BLaER1 treated with 17β-estradiol and CSF1 and Interleukin-3, amounts not matched to agents 10 nM and 100 nM (cell line): Measurements from ENCODE around the gene SLC25A15.

Experiments used
- H3K27ac ChIP-seq, 11 experiments: shearing (Covaris generic); formaldehyde crosslinking; 2 replicates each; pipeline ENCODE4 v1.8.1; 2022
- H3K27me3 ChIP-seq, 11 experiments: shearing (Covaris generic); formaldehyde crosslinking; 2 replicates each; pipeline ENCODE4 v1.8.1; 2022
- H3K36me3 ChIP-seq, 11 experiments: shearing (Covaris generic); formaldehyde crosslinking; 2 replicates each; pipeline ENCODE4 v1.8.1; 2022
- H3K4me1 ChIP-seq, 10 experiments: shearing (Covaris generic); formaldehyde crosslinking; 2 replicates each; pipeline ENCODE4 v1.8.1; 2022
- H3K4me2 ChIP-seq, 11 experiments: shearing (Covaris generic); formaldehyde crosslinking; 2 replicates each; pipeline ENCODE4 v1.8.1; 2022
- H3K4me3 ChIP-seq, 10 experiments: shearing (Covaris generic); formaldehyde crosslinking; 2 replicates each; pipeline ENCODE4 v1.8.1; 2022
- H3K9ac ChIP-seq, 11 experiments: shearing (Covaris generic); formaldehyde crosslinking; 2 replicates each; pipeline ENCODE4 v1.8.1; 2022
- H3K9me3 ChIP-seq, 11 experiments: shearing (Covaris generic); formaldehyde crosslinking; replicated peaks in 1 of 11; 2 replicates each; pipeline ENCODE4 v1.8.1; 2022
- H4K20me1 ChIP-seq, 11 experiments: shearing (Covaris generic); formaldehyde crosslinking; 2 replicates each; pipeline ENCODE4 v1.8.1; 2022
- Cebpa-rat ChIP-seq, 11 experiments: shearing (Covaris generic); IDR thresholded peaks; 2 replicates each; pipeline ENCODE4 v1.8.1; 2022

Gene SLC25A15

GRCh38 chr13:40769970-40770369 is 19.4 kb upstream of the SLC25A15 start:
- H3K9ac ChIP-seq, result peak overlapping the region; percentile 86 to 96 (median 90)
- peak overlapping the region; percentile 76 to 98 (median 93) for H3K4me2 ChIP-seq
- peaks cover 13 to 18% (median 16%) of the 10 kb centered on the region in 10 experiments for H3K4me1 ChIP-seq
- no peak for TF ChIP-seq Cebpa-rat (IDR thresholded peaks at IDR 0.05)
- H3K27me3 ChIP-seq, result no peaks in the 10 kb centered on the region
- H3K27ac ChIP-seq, result peak overlapping the region in 10 of 11 experiments; percentile 80 to 92 (median 88); a peak in 15 of 22 replicates
- peak overlapping the region; percentile 76 to 95 (median 86) for H3K4me3 ChIP-seq
- no peaks in the 10 kb centered on the region; a peak in 1 of 22 replicates for H4K20me1 ChIP-seq
- peaks cover 8 to 30% (median 23%) of the 10 kb centered on the region in 11 experiments; a peak in 20 of 22 replicates for H3K36me3 ChIP-seq
- H3K9me3 ChIP-seq, result no peaks in the 10 kb centered on the region

GRCh38 chr13:40770609-40770933 is 18.8 kb upstream of the SLC25A15 start:
- Histone ChIP-seq H3K36me3 (peaks cover 5 to 24% (median 18%) of the 10 kb centered on the region in 11 experiments; a peak in 19 of 22 replicates), H3K9ac (peak overlapping the region; percentile 86 to 96 (median 90))

GRCh38 chr13:40770934-40771618 is 18.3 kb upstream of the SLC25A15 start, which contains the start of gene MRPS31:
Gene MRPS31, minus strand, starts transcription at chr13:40771190. Its CDS starts 54 bp downstream, at chr13:40771136.
- Histone ChIP-seq H3K27me3 (no peaks in the 10 kb centered on the region), H3K4me1 (peaks cover 15 to 23% (median 19%) of the 10 kb centered on the region in 10 experiments), H3K36me3 (peaks cover 4 to 20% (median 14%) of the 10 kb centered on the region in 11 experiments; a peak in 19 of 22 replicates), H4K20me1 (no peaks in the 10 kb centered on the region; a peak in 1 of 22 replicates), H3K4me2 (peak within 1 kb of the TSS; percentile 76 to 98 (median 93)), H3K27ac (peak within 1 kb of the TSS; percentile 80 to 92 (median 88)), H3K9ac (peak within 1 kb of the TSS; percentile 86 to 96 (median 90)), H3K4me3 (peak within 1 kb of the TSS; percentile 76 to 95 (median 86)), H3K9me3 (no peaks in the 10 kb centered on the region)
- no peak for TF ChIP-seq Cebpa-rat (IDR thresholded peaks at IDR 0.05)

More at GRCh38 chr13:40770609-40770933, 18.8 kb upstream of the SLC25A15 start:
- Histone ChIP-seq H3K9me3 (no peaks in the 10 kb centered on the region), H3K4me3 (peak overlapping the region; percentile 76 to 95 (median 86)), H3K27me3 (no peaks in the 10 kb centered on the region), H3K4me2 (peak overlapping the region; percentile 76 to 98 (median 93)), H3K27ac (peak overlapping the region; percentile 80 to 92 (median 88)), H3K4me1 (peaks cover 13 to 18% (median 16%) of the 10 kb centered on the region in 10 experiments), H4K20me1 (no peaks in the 10 kb centered on the region; a peak in 1 of 22 replicates)
- TF ChIP-seq Cebpa-rat (IDR thresholded peaks at IDR 0.05), result no peak

- no peaks in the 10 kb centered on the region for H3K27me3 ChIP-seq
- peaks cover 0 to 6% (median 0%) of the 10 kb centered on the region in 11 experiments; a peak in 1 of 22 replicates for H3K36me3 ChIP-seq
- H3K4me2 ChIP-seq, result no peak overlapping the region
- no peak overlapping the region for H3K9ac ChIP-seq
- peaks cover 32 to 42% (median 37%) of the 10 kb centered on the region in 10 experiments for H3K4me1 ChIP-seq
- no peak overlapping the region for H3K27ac ChIP-seq
- H3K4me3 ChIP-seq, result no peak overlapping the region
- TF ChIP-seq Cebpa-rat (IDR thresholded peaks at IDR 0.05), result no peak
- H3K9me3 ChIP-seq, result no peaks in the 10 kb centered on the region
- H4K20me1 ChIP-seq, result no peaks in the 10 kb centered on the region
Measured at GRCh38 chr13:40772765-40773473, 16.5 kb upstream of the SLC25A15 start.

- no peaks in the 10 kb centered on the region for H4K20me1 ChIP-seq
- H3K27ac ChIP-seq, result no peak overlapping the region
- no peak overlapping the region for H3K4me2 ChIP-seq
- TF ChIP-seq Cebpa-rat (IDR thresholded peaks at IDR 0.05), result no peak
- no peaks in the 10 kb centered on the region for H3K36me3 ChIP-seq
- peaks cover 29 to 41% (median 35%) of the 10 kb centered on the region in 10 experiments for H3K4me1 ChIP-seq
- no peak overlapping the region for H3K9ac ChIP-seq
- no peaks in the 10 kb centered on the region for H3K9me3 ChIP-seq
- H3K4me3 ChIP-seq, result no peak overlapping the region
- H3K27me3 ChIP-seq, result no peaks in the 10 kb centered on the region
Measured at GRCh38 chr13:40774672-40775071, 14.7 kb upstream of the SLC25A15 start.

GRCh38 chr13:40776232-40776631 is 13.2 kb upstream of the SLC25A15 start:
- Histone ChIP-seq H3K9me3 (no peaks in the 10 kb centered on the region), H3K27ac (peak overlapping the region in 7 of 11 experiments; percentile 24 to 77 (median 56); a peak in 8 of 22 replicates), H3K36me3 (no peaks in the 10 kb centered on the region), H3K4me1 (peaks cover 29 to 42% (median 36%) of the 10 kb centered on the region in 10 experiments), H4K20me1 (no peaks in the 10 kb centered on the region), H3K9ac (peak overlapping the region in 3 of 11 experiments; percentile 0 to 59 (median 27); a peak in 4 of 22 replicates), H3K27me3 (no peaks in the 10 kb centered on the region), H3K4me2 (peak overlapping the region; percentile 70 to 94 (median 74)), H3K4me3 (peak overlapping the region in 2 of 10 experiments; percentile 31 to 45; a peak in 1 of 20 replicates)
- no peak for TF ChIP-seq Cebpa-rat (IDR thresholded peaks at IDR 0.05)

GRCh38 chr13:40776681-40777165 is 12.7 kb upstream of the SLC25A15 start:
- TF ChIP-seq Cebpa-rat (IDR thresholded peaks at IDR 0.05), result no peak
- Histone ChIP-seq H3K27ac (peak overlapping the region in 10 of 11 experiments; percentile 5 to 77 (median 48); a peak in 16 of 22 replicates), H3K27me3 (no peaks in the 10 kb centered on the region), H3K9ac (peak overlapping the region in 6 of 11 experiments; percentile 0 to 59 (median 33); a peak in 11 of 22 replicates), H3K4me3 (peak overlapping the region in 6 of 10 experiments; percentile 24 to 49 (median 40); a peak in 6 of 20 replicates), H3K4me2 (peak overlapping the region; percentile 70 to 94 (median 74)), H4K20me1 (no peaks in the 10 kb centered on the region), H3K4me1 (peaks cover 30 to 44% (median 38%) of the 10 kb centered on the region in 10 experiments), H3K36me3 (no peaks in the 10 kb centered on the region), H3K9me3 (no peaks in the 10 kb centered on the region)

- H3K27me3 ChIP-seq, result no peaks in the 10 kb centered on the region
- peaks cover 32 to 45% (median 41%) of the 10 kb centered on the region in 10 experiments for H3K4me1 ChIP-seq
- peak overlapping the region in 6 of 10 experiments; percentile 24 to 49 (median 40); a peak in 8 of 20 replicates for H3K4me3 ChIP-seq
Measured at GRCh38 chr13:40777166-40777808, 12.1 kb upstream of the SLC25A15 start.

More at GRCh38 chr13:40777166-40777808, 12.1 kb upstream of the SLC25A15 start:
- Histone ChIP-seq H3K4me2 (peak overlapping the region; percentile 70 to 94 (median 74)), H3K27ac (peak overlapping the region in 9 of 11 experiments; percentile 5 to 77 (median 46); a peak in 15 of 22 replicates), H3K9ac (peak overlapping the region in 5 of 11 experiments; percentile 0 to 59 (median 17); a peak in 11 of 22 replicates), H3K36me3 (no peaks in the 10 kb centered on the region), H4K20me1 (no peaks in the 10 kb centered on the region), H3K9me3 (no peaks in the 10 kb centered on the region)
- TF ChIP-seq Cebpa-rat (IDR thresholded peaks at IDR 0.05), result no peak
